CD4-positive, alpha-beta T cell treated with Interleukin-17A for 1 hour (primary cell): Measurements from ENCODE around the gene SLC39A3.

Experiments
- DNase-seq: peaks from one replicate; pipeline ENCODE4 v3.0.0-alpha.2; 2020

The SLC39A3 gene

DNA sequence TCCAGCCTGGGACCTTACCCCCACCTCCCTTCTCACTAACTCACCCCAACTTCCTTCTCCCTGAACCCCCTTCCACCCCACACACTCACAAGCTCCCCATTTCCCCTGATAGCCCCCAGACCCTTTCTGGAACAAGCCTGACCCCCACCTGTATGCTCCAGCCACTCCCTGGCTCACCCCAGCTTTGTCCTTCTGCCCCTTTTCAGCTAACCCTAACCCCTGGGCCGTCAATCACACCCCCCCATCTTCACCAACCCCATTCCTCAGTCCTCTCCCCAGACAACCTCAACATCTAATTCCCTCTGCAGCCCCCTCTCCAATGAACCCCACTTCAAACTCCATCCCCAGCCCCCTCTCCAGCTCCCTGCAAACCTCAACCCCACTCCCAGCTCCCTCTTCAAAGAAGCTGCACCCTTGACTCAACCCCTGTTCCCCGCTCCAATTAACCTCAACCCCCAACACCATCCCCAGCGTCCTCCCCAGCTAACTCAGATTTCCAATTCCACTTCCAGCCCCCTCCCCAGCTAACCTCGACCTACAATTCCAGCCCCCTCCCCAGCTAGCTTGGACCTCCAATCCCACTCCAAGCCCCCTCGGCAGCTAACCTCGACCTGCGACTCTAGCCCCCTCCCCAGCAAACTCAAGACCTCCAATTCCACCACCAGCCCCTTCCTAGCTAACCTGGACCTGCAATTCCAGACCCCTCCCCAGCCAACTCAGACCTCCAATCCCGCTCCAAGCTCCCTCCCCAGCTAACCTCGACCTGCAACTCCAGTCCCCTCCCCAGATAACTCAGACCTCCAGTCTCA, 38.3 kb downstream of the SLC39A3 start:
- no peak for DNase-seq

DNA sequence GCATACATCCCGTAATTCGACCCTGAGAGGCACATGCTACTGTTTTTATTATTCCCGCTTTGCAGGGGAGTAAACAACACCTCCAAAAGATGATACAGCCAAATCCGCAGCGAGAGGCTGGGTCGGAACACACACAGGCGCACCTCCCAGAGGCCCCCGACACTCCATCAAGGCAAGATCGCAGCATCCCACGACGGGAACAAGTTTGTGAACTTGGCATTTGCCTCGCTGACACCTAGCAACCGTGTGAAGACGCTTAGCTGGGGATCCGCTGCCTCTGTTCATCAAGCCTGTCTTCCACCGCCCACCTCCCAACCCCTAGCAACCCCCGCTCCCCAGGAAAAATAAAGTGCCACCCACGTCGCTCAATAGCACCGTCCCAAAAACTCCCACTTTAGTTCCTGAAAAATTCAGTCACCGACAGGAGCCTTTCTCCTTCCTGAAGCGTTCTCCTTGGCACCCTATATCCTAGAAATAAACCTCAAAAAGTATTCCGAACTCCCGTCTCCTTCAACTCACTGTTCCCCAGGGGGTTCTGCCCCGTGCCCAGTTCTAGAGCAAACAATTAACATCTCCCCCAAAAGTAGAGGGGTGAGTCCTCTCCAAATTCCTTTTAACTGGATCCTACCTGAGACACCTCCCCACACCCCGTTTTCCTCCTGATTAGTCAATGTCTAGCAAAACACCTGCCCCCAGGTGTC, 39.0 kb downstream of the SLC39A3 start:
- no peak for DNase-seq

DNA sequence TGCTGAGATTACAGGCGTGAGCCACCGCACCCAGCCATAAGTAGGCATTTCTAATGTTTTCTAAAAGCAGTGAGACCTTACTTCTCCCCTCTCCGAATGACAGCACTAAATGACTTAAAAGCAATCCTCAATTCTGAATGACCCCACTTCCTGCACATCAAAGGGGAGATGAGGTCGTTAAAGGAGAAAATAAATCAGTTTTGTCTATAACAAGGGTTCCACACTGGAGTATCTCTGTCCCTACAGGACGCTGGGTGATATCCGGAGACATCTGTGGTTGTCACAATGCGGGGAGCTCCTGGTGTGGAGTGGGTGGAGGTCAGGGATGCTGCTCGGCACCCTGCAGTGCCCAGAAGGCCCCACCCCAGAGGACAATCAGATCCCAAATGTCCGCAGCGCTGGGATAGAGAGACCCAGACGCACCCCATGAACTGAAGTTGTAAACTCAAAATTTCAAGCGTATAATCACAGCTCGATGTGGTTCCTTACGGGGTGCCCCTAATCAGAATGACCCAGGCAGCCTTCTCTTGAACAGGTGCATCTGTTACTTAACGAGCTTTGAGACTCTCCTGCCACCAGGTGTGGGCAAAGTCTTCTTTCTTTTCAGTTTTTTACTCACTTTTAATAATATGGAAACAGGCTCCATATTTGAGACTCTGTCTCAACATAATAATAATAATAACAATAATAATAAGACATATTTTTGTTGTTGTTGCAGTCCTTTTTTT, 40.2 kb downstream of the SLC39A3 start:
- DNase-seq, result no peak

DNA sequence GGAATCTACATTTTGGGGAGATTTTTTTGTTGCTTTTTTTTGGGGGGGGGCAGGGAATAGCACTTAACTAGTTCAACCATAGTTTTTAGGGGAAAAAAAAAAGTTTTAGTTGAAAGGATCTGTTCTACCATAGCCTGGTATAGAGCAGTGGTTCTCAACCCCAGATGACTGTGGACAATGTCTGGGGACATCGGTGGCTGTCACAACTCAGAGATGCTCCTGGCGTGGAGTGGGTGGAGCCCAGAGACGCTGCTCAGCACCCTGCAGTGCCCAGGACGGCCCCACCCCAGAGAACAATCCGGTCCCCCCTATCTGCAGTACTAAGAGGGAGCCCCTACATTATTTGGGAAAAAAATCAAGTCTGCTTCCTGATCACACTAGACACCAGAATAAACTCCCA, 45.6 kb downstream of the SLC39A3 start:
- DNase-seq, result no peak

- DNase-seq, result no peak
Measured at GRCh38 chr19:2693492-2694160, 46.2 kb downstream of the SLC39A3 start.

- DNase-seq, result no peak
Measured at GRCh38 chr19:2691951-2692350, 47.9 kb downstream of the SLC39A3 start.

- no peak for DNase-seq
Measured at GRCh38 chr19:2690856-2691255, 49.0 kb downstream of the SLC39A3 start.

DNA sequence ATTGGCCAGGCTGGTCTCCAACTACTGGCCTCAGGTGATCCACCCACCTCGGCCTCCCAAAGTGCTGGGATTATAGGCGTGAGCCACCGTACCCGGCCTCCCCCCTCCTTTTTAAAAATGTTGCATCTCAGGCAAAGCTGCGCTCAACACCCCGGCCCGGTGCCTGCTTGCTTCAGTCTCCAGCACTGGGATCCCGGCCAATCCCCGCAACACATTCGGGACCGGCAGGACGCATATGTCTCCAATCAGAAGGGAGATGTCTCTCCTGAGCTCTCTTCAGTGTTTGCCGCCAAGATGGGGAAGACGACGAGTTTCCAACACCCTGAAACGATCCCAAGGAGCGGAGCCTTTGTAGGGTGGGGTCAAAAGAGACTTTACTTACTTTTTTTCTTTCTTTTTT, 53.5 kb downstream of the SLC39A3 start:
- no peak for DNase-seq

DNA sequence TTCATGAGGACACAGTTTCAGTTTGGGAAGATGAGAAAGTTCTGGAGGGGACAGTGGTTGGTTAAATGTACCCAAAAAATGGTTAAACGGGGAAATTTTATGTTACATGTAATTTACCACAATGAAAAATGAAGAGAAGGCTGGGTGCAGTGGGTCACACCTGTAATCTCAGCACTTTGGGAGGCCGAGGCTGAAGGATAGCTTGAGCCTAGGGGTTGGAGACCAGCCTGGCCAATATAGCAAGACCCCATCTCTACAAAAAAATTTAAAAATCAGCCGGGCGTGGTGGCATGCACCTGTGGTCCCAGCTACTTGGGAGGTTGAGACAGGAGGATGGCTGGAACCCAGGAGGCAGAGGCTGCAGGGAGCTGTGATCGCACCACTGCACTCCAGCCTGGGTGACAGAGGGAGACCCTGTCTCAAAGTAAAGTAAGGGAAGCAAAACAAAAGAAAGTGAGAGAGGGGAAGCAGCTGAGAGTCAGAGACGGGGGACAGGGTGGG, 54.6 kb downstream of the SLC39A3 start:
- no peak for DNase-seq

- DNase-seq, result no peak
Measured at GRCh38 chr19:2683430-2684003, 56.3 kb downstream of the SLC39A3 start.
